A673 (cell line): ENCODE measurements around the gene HERC2. TPM values are rescaled to one million over a fixed set of nuclear protein-coding genes. Genes with fewer than 3 reads are reported as not detected.

Experiments
- BruUV-seq: library from RNA; stranded (reverse); fragments of 400-500 nt; replicated peaks from 2 replicates; lab custom pipeline; 2021; lab: Mats Ljungman, UMichigan
- CTCF ChIA-PET: fragments of 300-600 bp; sonication (Branson Sonifier 250); formaldehyde crosslinking; loops from one replicate; lab custom pipeline; 2022; ENCODE audit warnings: antibody characterized with exemption; lab: Charles Lee
- POLR2A ChIA-PET: fragments of 300-600 bp; sonication (Branson Sonifier 250); formaldehyde crosslinking; loops from one replicate; lab custom pipeline; 2022; ENCODE audit warnings: antibody characterized with exemption; ENCODE audit not compliant: low non-redundant PET; lab: Charles Lee
- DNase-seq: peaks from one replicate; pipeline ENCODE4 v3.0.0-alpha.2; 2015; ENCODE audit warnings: low spot score
- H3K27ac ChIP-seq: fragments of 200-600 bp; sonication (generic); 2 replicates; pipeline ENCODE4 v1.5.1; 2016; ENCODE audit warnings: mixed run types, low read depth, mild to moderate bottlenecking, mixed read lengths, antibody characterized with exemption, low read length; ENCODE audit not compliant: poor library complexity, severe bottlenecking
- H3K27me3 ChIP-seq: fragments of 200-600 bp; sonication (generic); replicated peaks from 2 replicates; pipeline ENCODE4 v1.6.1; 2017; ENCODE audit warnings: mixed run types, low read depth, mild to moderate bottlenecking, mixed read lengths, antibody characterized with exemption, low read length; ENCODE audit not compliant: insufficient read depth, poor library complexity
- H3K36me3 ChIP-seq: fragments of 200-600 bp; sonication (generic); 2 replicates; pipeline ENCODE4 v1.6.1; 2016; ENCODE audit warnings: mixed run types, mild to moderate bottlenecking, mixed read lengths, antibody characterized with exemption, low read length; ENCODE audit not compliant: insufficient read depth, poor library complexity, severe bottlenecking
- H3K4me1 ChIP-seq: fragments of 200-600 bp; sonication (generic); 2 replicates; pipeline ENCODE4 v1.6.1; 2017; ENCODE audit warnings: mixed run types, mild to moderate bottlenecking, mixed read lengths, antibody characterized with exemption, low read length; ENCODE audit not compliant: insufficient read depth, poor library complexity, severe bottlenecking
- H3K4me3 ChIP-seq: fragments of 200-600 bp; sonication (generic); 2 replicates; pipeline ENCODE4 v1.5.1; 2016; ENCODE audit warnings: low read depth, mixed run types, mild to moderate bottlenecking, mixed read lengths, low read length; ENCODE audit not compliant: poor library complexity, severe bottlenecking
- H3K9me3 ChIP-seq: fragments of 200-600 bp; sonication (generic); 2 replicates; pipeline ENCODE4 v1.6.1; 2016; ENCODE audit warnings: mixed run types, low read depth, mild to moderate bottlenecking, mixed read lengths, antibody characterized with exemption, low read length; ENCODE audit not compliant: poor library complexity, severe bottlenecking
- CTCF ChIP-seq: fragments of 300-800, 200-600 bp; sonication (generic); conservative IDR thresholded peaks from 2 replicates; pipeline ENCODE4 v1.5.1; 2017; ENCODE audit warnings: low read depth, mild to moderate bottlenecking, antibody characterized with exemption, low read length, moderate library complexity, mixed read lengths
- EZH2 ChIP-seq: fragments of 200-600 bp; sonication (generic); IDR thresholded peaks from 2 replicates; pipeline ENCODE4 v1.6.1; 2017; ENCODE audit warnings: borderline replicate concordance, low read depth, mild to moderate bottlenecking, mixed read lengths, antibody characterized with exemption, low read length; ENCODE audit not compliant: poor library complexity, severe bottlenecking
- intact Hi-C: fragments of 100-400 bp; cut with micrococcal nuclease; formaldehyde crosslinking; loops from one replicate; pipeline ENCODE4 v1.10.0; 2022; ENCODE audit not compliant: unreplicated experiment
- total RNA-seq: library from RNA; stranded (reverse); gene quantifications from 2 replicates; pipeline ENCODE4 v1.2.3, GENCODE V29; 2021

Gene HERC2
- total RNA-seq, 1 experiment from 2014 or later = 86.1 TPM

- TF ChIP-seq EZH2 (no peak), CTCF (no peak)
- intact Hi-C loops = no loop called here
These were observed 240.4 kb downstream of the HERC2 start for GRCh38 chr15:28081594-28081993.

GRCh38 chr15:28080386-28080785, 241.6 kb downstream of the HERC2 start:
- DNase-seq = no peak
- Histone ChIP-seq H3K9me3 (no peaks in the 10 kb centered on the region), H3K27ac (no peak overlapping the region), H3K4me1 (no peaks in the 10 kb centered on the region), H3K36me3 (no peaks in the 10 kb centered on the region), H3K4me3 (no peak overlapping the region), H3K27me3 (no peaks in the 10 kb centered on the region)
- CTCF ChIA-PET = no interaction called here
- intact Hi-C loops = no loop called here
- POLR2A ChIA-PET = no interaction called here
- TF ChIP-seq EZH2 (no peak), CTCF (no peak)
- no TSS peak for BruUV-seq

More at GRCh38 chr15:28081594-28081993, 240.4 kb downstream of the HERC2 start:
- CTCF ChIA-PET = no interaction called here
- no peak overlapping the region for H3K4me3 ChIP-seq
- DNase-seq = no peak
- no peak overlapping the region for H3K27ac ChIP-seq
- POLR2A ChIA-PET = no interaction called here
- H3K4me1 ChIP-seq = no peaks in the 10 kb centered on the region
- no peaks in the 10 kb centered on the region for H3K9me3 ChIP-seq
- H3K36me3 ChIP-seq = no peaks in the 10 kb centered on the region
- no peaks in the 10 kb centered on the region for H3K27me3 ChIP-seq
- BruUV-seq = no TSS peak

GRCh38 chr15:28079313-28079969, 242.5 kb downstream of the HERC2 start:
- ChIA-PET POLR2A (no interaction called here), CTCF (no interaction called here)
- H3K4me3 ChIP-seq = no peak overlapping the region
- no peaks in the 10 kb centered on the region for H3K36me3 ChIP-seq
- no TSS peak for BruUV-seq
- DNase-seq = no peak
- no peak overlapping the region for H3K27ac ChIP-seq
- no peaks in the 10 kb centered on the region for H3K27me3 ChIP-seq
- H3K9me3 ChIP-seq = no peaks in the 10 kb centered on the region
- H3K4me1 ChIP-seq = no peaks in the 10 kb centered on the region
- intact Hi-C loops = no loop called here
- TF ChIP-seq CTCF = no peak
- TF ChIP-seq EZH2 = no peak
